H1 (cell line): ENCODE measurements around the gene EFNA3.

Experiments used
- POLR2A ChIP-seq, 2 experiments: IDR thresholded peaks; 1 replicate in 1 of 2; 2 replicates in 1 of 2; pipeline ENCODE4 v1.6.1; 2011; ENCODE audit warnings: low read depth in 2 of 2, low read length in 2 of 2, mild to moderate bottlenecking in 2 of 2; ENCODE audit errors: control extremely low read depth in 1 of 2
- ZNF274 ChIP-seq: IDR thresholded peaks from 2 replicates; pipeline ENCODE4 v1.7.0; 2012; ENCODE audit warnings: low read length, borderline replicate concordance; ENCODE audit errors: extremely low read depth

DNA sequence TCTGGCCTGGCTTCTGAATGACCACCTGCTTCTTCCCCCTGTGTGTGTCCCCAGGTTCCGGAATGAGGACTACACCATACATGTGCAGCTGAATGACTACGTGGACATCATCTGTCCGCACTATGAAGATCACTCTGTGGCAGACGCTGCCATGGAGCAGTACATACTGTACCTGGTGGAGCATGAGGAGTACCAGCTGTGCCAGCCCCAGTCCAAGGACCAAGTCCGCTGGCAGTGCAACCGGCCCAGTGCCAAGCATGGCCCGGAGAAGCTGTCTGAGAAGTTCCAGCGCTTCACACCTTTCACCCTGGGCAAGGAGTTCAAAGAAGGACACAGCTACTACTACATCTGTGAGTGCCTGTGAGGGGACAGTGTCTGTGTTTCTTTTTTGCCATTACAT lies 52.6 kb downstream of the EFNA3 start:
- TF ChIP-seq ZNF274: no peak
- TF ChIP-seq POLR2A (IDR thresholded peaks at IDR 0.05; ENCODE audit: control extremely low read depth in 1 of 2, low read depth in 2 of 2, low read length in 2 of 2): no peak
